GM18507 (cell line): ENCODE measurements around the gene OR11A1.

Source experiments
- DNase-seq: peaks from one replicate; pipeline ENCODE4 v3.0.0; 2011; ENCODE audit warnings: low read depth; ENCODE audit not compliant: insufficient read length; ENCODE audit errors: extremely low spot score
- FAIRE-seq: peaks from 2 replicates; lab custom pipeline; 2011; peaks lifted over from hg19 to GRCh38; lab: Jason Lieb, UNC

The OR11A1 gene

GRCh38 chr6:29419516-29419915, 37.4 kb downstream of the OR11A1 start:
- DNase-seq (no peak), FAIRE-seq (no peak)

- FAIRE-seq (no peak), DNase-seq (no peak)
Measured at GRCh38 chr6:29414588-29414987, 42.3 kb downstream of the OR11A1 start, which contains the start of gene OR12D1. OR12D1 (plus strand) TSS chr6:29414928.

GRCh38 chr6:29403801-29404200, 53.1 kb downstream of the OR11A1 start:
- FAIRE-seq (no peak), DNase-seq (no peak)

GRCh38 chr6:29399525-29399924, 57.3 kb downstream of the OR11A1 start:
- DNase-seq: no peak
- FAIRE-seq: no peak

- FAIRE-seq: no peak
- DNase-seq: no peak
Measured at GRCh38 chr6:29395331-29395730, 61.5 kb downstream of the OR11A1 start, which contains the start of gene OR12D2. OR12D2 (plus strand) TSS chr6:29395631; CDS start chr6:29396700, 1,069 bp downstream.

- FAIRE-seq: no peak
- no peak for DNase-seq
Measured at GRCh38 chr6:29388533-29388932, 68.3 kb downstream of the OR11A1 start.

- FAIRE-seq (no peak), DNase-seq (no peak)
Measured at GRCh38 chr6:29376003-29376402, 80.9 kb downstream of the OR11A1 start.
